ENCODE results near the gene PDF. TPM values are rescaled to one million over a fixed set of nuclear protein-coding genes. Genes with fewer than 3 reads are reported as not detected.

The PDF gene
- total and polyA plus RNA-seq, 2 donors (not counting 3 experiments of a cell fraction or from before 2014, with no cell fraction given) = 13.1 to 16.7 TPM

DNA sequence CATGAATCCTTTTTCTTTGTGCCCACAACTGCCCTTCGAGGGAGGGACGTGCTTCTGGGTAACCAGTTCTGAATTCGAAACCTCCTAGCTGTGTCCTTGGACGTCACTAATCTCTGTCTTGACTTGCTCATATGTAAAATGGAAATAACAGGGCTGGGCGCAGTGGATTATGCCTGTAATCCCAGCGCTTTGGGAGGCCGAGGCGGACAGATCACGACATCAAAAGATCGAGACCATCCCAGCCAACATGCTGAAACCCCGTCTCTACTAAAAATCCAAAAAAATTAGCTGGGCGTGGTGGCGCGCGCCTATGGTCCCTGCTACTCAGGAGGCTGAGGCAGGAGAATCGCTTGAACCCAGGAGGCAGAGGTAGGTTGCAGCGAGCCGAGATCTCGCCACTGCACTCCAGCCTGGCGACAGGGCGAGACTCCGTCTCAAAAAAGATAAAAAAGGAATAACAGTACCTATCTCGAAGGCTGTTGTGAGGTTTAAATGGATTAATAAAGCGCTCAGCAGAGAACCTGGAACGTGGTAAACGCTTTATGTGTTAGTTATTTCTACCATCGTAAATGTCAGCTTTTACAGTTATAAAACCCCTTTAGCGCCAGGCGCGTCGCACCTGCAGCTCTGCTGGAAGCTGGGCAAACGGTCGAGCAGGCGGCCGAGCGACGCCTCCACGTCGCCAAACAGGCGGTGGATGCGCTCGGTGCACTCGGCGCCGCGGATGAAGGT is 8.3 kb upstream of the PDF start:
- peaks cover 29% of the 10 kb centered on the region for H3K79me2 ChIP-seq (ENCODE audit: control insufficient read depth, insufficient read depth, low read length)

More for the DNA sequence above, 8.3 kb upstream of the PDF start:
- Histone ChIP-seq H3K9me3 (replicated peaks; ENCODE audit: control insufficient read depth, insufficient read depth, low read length) (no peaks in the 10 kb centered on the region), H3K36me3 (ENCODE audit: control insufficient read depth in 2 of 2, extremely low read depth in 1 of 2, insufficient read depth in 2 of 2, low read length in 2 of 2) (peaks cover 17 to 25% of the 10 kb centered on the region in 2 experiments), H3K4me1 (ENCODE audit: control insufficient read depth, extremely low read depth, insufficient read depth, low read length) (peaks cover 16% of the 10 kb centered on the region), H4K20me1 (replicated peaks; ENCODE audit: control insufficient read depth, extremely low read depth, insufficient read depth, low read length) (no peaks in the 10 kb centered on the region), H3K4me3 (replicated peaks in 1 of 3; ENCODE audit: insufficient read depth in 1 of 3, low read depth in 1 of 3, low read length in 3 of 3) (peak overlapping the region; percentile 55 to 81 (median 75)), H3K9me1 (replicated peaks; ENCODE audit: control insufficient read depth, extremely low read depth, insufficient read depth, low read length) (no peaks in the 10 kb centered on the region), H3K27ac (ENCODE audit: insufficient read depth, low read depth, low read length) (peak overlapping the region; percentile 86), H3K9ac (replicated peaks; ENCODE audit: extremely low read depth, insufficient read depth, low read length) (peak overlapping the region; percentile 90), H3K4me2 (ENCODE audit: insufficient read depth, low read length) (peak overlapping the region; percentile 68), H3K27me3 (ENCODE audit: control insufficient read depth in 2 of 2, insufficient read depth in 2 of 2, low read length in 2 of 2) (no peaks in the 10 kb centered on the region), H2AFZ (ENCODE audit: low read depth, low read length) (peak overlapping the region; percentile 82)
- DNase-seq (ENCODE audit: low read depth, low spot score) (no peak), FAIRE-seq (no peak)
- dilution Hi-C loops (cut with MboI; ENCODE audit: extremely low pct_ligation_motif_present, low sequenced_read_pairs) (no loop called here), intact Hi-C loops (cut with micrococcal nuclease) (loop anchor here (1.0 kb wide), 3 partner anchors 8 to 47 kb away; partner anchors contain the start of genes PDF and VPS4A)
- BruUV-seq (replicated peaks) = TSS peak; percentile 73
- ChIA-PET CTCF (interaction anchor here (1.2 kb wide), 1 partner anchor 10 kb away, joined by 5 read pairs; no protein-coding TSS in a partner anchor), POLR2A (interaction anchor here (1.3 kb wide), 1 partner anchor 8 kb away, joined by 3 read pairs; the partner anchor contains the start of gene PDF)
- TF ChIP-seq POLR2A (IDR thresholded peaks at IDR 0.05; ENCODE audit: low read depth, low read length) (no peak), JUN (IDR thresholded peaks at IDR 0.05; ENCODE audit: borderline replicate concordance, insufficient read depth, insufficient read length, low read depth) (no peak), MYC (IDR thresholded peaks at IDR 0.05; ENCODE audit: low read depth, low read length) (no peak), EZH2 (IDR thresholded peaks at IDR 0.05; ENCODE audit: borderline replicate concordance, low read depth, low read length, severe bottlenecking) (no peak), GATA2 (IDR thresholded peaks at IDR 0.05; ENCODE audit: insufficient read depth, insufficient read length, low read depth, low read length) (no peak), FOS (IDR thresholded peaks at IDR 0.05; ENCODE audit: borderline replicate concordance, insufficient read depth, low read length) (no peak), POLR2AphosphoS5 (IDR thresholded peaks at IDR 0.05; ENCODE audit: insufficient read depth, low read depth, low read length) (no peak)
- TF ChIP-seq, protein P1, sequence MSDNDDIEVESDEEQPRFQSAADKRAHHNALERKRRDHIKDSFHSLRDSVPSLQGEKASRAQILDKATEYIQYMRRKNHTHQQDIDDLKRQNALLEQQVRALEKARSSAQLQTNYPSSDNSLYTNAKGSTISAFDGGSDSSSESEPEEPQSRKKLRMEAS (IDR thresholded peaks at IDR 0.05; ENCODE audit: insufficient read depth, insufficient read length) = no peak
- TF ChIP-seq, protein P2, sequence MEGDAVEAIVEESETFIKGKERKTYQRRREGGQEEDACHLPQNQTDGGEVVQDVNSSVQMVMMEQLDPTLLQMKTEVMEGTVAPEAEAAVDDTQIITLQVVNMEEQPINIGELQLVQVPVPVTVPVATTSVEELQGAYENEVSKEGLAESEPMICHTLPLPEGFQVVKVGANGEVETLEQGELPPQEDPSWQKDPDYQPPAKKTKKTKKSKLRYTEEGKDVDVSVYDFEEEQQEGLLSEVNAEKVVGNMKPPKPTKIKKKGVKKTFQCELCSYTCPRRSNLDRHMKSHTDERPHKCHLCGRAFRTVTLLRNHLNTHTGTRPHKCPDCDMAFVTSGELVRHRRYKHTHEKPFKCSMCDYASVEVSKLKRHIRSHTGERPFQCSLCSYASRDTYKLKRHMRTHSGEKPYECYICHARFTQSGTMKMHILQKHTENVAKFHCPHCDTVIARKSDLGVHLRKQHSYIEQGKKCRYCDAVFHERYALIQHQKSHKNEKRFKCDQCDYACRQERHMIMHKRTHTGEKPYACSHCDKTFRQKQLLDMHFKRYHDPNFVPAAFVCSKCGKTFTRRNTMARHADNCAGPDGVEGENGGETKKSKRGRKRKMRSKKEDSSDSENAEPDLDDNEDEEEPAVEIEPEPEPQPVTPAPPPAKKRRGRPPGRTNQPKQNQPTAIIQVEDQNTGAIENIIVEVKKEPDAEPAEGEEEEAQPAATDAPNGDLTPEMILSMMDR (IDR thresholded peaks at IDR 0.05; ENCODE audit: extremely low read depth in 1 of 2, insufficient read depth in 1 of 2, low read depth in 1 of 2, low read length in 2 of 2) = no peak
